Cardiac muscle cell (in vitro differentiated cells and primary cell): Measurements from ENCODE around the gene AIP. TPM values are rescaled to one million over a fixed set of nuclear protein-coding genes. Genes with fewer than 3 reads are reported as not detected.

Experiments
- DNase-seq, 2 donors: peaks; one replicate each; pipeline versions ENCODE4 v3.0.0 to v3.0.0-alpha.2; 2010 to 2017; ENCODE audit warnings: low read depth in 1 of 2, low spot score in 1 of 2
- H3K27ac ChIP-seq: fragments of 200-600 bp; sonication (generic); 2 replicates; pipeline ENCODE4 v1.5.1; 2016
- H3K27me3 ChIP-seq: fragments of 200-600 bp; sonication (generic); 2 replicates; pipeline ENCODE4 v1.6.0; 2016; ENCODE audit warnings: control low read depth
- H3K36me3 ChIP-seq: fragments of 200-600 bp; sonication (generic); 2 replicates; pipeline ENCODE4 v1.5.1; 2016; ENCODE audit warnings: control low read depth
- H3K4me1 ChIP-seq: fragments of 200-600 bp; sonication (generic); 2 replicates; pipeline ENCODE4 v1.8.1; 2017; ENCODE audit warnings: low read depth, mild to moderate bottlenecking, mixed run types
- H3K4me3 ChIP-seq: fragments of 200-600 bp; sonication (generic); 2 replicates; pipeline ENCODE4 v1.5.1; 2016; ENCODE audit warnings: mild to moderate bottlenecking
- H3K9me3 ChIP-seq: fragments of 200-600 bp; sonication (generic); 2 replicates; pipeline ENCODE4 v1.5.1; 2017; ENCODE audit warnings: low read depth, mild to moderate bottlenecking, control low read depth
- polyA plus RNA-seq: library from polyadenylated mRNA; unstranded; fragments of >200 nt; fragmentation: Nextera tagmentation; extraction: Ambion mirVana; gene quantifications from 2 replicates; pipeline ENCODE4 v1.2.1, GENCODE V29; 2016
- total RNA-seq: library from RNA; depleted of rRNA; stranded (reverse); fragments of >200 nt; gene quantifications from 2 replicates; pipeline ENCODE4 v1.2.3, GENCODE V29; 2016
- TF ChIP-seq, protein P1 (sequence below): IDR thresholded peaks from 2 replicates; pipeline ENCODE4 v1.5.1; 2012; ENCODE audit warnings: low read depth, mild to moderate bottlenecking, low read length

Gene AIP
- total and polyA plus RNA-seq, 2 experiments from 2014 or later, result 46.4 to 73.7 TPM

DNA sequence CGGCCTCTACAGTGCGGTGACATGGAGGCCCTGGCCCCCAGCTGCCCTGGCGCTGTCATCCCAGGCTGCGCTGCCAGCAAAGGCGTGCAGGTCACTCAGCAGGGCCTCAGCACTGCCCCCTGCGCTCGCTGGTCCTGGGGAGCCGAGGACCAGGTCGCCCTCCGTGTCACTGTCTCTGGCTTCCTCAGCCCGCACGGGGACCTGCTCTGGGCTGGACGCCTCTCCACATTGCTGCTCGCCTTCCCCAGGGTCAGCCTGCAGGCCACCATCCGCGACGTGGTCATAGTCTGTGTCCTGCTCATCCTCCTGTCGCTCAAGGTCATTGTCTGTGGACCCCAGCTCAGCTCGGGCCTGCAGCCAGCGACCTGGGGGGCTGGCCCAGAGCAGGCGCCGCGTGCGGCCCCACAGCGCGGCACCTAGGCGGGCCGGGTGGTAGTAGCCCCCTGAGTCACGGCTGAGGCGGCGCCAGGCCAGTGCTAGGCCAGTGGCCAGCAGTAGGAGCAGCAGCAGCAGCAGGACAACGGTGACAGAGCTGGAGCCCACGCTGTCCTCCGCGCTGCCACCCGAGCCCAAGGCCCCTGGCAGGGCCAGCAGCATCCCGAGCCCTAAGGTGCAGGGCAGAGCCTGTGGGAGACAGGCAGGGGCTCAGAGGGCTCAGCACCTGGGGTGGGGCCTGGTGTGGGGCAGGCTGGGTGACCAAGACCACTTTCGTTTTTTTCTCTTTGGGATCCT, 46.9 kb upstream of the AIP start:
- Histone ChIP-seq H3K4me3 (no peak overlapping the region), H3K4me1 (no peaks in the 10 kb centered on the region), H3K36me3 (peaks cover 22% of the 10 kb centered on the region), H3K27me3 (no peaks in the 10 kb centered on the region), H3K9me3 (no peaks in the 10 kb centered on the region), H3K27ac (peak overlapping the region; percentile 55)
- TF ChIP-seq, protein P1, sequence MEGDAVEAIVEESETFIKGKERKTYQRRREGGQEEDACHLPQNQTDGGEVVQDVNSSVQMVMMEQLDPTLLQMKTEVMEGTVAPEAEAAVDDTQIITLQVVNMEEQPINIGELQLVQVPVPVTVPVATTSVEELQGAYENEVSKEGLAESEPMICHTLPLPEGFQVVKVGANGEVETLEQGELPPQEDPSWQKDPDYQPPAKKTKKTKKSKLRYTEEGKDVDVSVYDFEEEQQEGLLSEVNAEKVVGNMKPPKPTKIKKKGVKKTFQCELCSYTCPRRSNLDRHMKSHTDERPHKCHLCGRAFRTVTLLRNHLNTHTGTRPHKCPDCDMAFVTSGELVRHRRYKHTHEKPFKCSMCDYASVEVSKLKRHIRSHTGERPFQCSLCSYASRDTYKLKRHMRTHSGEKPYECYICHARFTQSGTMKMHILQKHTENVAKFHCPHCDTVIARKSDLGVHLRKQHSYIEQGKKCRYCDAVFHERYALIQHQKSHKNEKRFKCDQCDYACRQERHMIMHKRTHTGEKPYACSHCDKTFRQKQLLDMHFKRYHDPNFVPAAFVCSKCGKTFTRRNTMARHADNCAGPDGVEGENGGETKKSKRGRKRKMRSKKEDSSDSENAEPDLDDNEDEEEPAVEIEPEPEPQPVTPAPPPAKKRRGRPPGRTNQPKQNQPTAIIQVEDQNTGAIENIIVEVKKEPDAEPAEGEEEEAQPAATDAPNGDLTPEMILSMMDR, result no peak
- no peak for DNase-seq

DNA sequence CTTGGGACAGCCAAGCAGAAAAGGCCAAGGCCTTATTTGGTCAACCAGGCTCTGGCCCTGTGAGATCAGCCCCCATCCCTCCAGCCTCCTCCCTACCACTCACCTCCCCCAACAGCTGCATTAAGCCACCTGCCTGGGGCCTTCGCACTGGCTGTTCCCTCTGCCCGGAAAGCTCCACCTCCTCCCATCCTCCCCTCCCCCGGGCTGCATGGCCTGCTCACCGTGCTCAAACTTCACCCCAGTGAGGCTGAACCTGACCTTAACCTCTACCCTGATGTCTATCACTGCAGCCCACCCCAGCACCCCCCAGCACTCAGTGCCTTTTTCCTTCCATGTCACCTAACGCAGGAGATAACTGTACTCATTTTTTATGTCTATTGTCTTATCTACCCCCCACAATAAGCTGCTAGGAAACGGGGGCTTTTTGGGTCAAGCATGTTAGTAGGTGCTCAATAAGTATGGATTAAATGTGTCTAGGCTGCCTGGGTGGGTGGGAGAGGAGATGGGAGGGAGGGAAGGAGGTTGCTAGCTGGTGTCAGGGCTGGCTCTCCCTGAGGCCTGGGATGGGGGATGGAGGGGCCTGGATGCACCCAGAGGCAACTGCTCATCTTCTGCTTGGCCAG, 46.3 kb upstream of the AIP start:
- TF ChIP-seq, protein P1, result no peak
- peaks cover 17% of the 10 kb centered on the region for H3K36me3 ChIP-seq
- H3K4me3 ChIP-seq, result no peak overlapping the region
- DNase-seq, result peak in 1 of 2 donors; percentile 22
- H3K9me3 ChIP-seq, result no peaks in the 10 kb centered on the region
- H3K27ac ChIP-seq, result peak overlapping the region; percentile 55
- no peaks in the 10 kb centered on the region for H3K4me1 ChIP-seq
- no peaks in the 10 kb centered on the region for H3K27me3 ChIP-seq

DNA sequence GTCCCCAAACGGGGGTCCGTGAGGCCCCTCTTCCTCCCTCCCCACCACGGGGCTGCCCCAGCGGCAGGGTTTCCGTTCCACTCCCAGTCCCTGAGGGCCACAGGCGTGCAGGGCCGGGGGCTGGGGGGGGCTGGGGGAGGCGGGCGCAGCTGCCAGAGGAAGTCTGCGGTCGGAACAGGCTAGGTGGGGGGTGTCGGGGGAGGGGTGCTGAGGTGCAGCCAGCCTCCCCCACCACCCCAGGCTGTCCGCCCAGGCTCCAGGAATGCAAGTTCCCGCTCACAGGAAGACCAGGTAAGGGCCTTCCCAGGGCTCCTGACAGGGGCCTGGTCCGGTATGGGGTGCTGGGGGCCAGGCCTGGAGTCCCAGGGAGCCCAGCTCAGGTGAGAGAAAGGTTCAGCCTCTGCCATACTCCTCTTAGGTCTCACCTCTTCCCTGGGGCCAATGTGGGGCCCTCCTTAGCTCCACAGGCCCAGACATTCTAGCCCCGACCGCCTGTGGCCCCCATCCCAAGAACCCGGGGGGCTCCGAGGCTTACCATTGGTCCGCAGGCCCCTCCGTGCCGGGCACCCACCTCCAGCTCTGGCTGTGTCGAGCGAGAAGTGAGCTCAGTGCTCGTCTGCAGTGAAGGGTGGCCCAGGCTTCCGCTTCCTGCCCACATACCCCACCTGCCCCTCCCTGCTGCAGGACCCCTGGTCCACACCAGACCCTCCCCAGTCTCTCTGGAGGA, 45.6 kb upstream of the AIP start, which contains the start of gene PTPRCAP:
PTPRCAP (minus strand) TSS at position 601 of the 727 bp plus-strand sequence; CDS start at position 538, 63 bp downstream.
- Histone ChIP-seq H3K36me3 (peaks cover 13% of the 10 kb centered on the region), H3K4me1 (no peaks in the 10 kb centered on the region), H3K9me3 (no peaks in the 10 kb centered on the region), H3K4me3 (no peak within 1 kb of the TSS), H3K27me3 (no peaks in the 10 kb centered on the region), H3K27ac (peak within 1 kb of the TSS; percentile 39)
- peak in 1 of 2 donors; percentile 23 for DNase-seq
- TF ChIP-seq, protein P1, result no peak

DNA sequence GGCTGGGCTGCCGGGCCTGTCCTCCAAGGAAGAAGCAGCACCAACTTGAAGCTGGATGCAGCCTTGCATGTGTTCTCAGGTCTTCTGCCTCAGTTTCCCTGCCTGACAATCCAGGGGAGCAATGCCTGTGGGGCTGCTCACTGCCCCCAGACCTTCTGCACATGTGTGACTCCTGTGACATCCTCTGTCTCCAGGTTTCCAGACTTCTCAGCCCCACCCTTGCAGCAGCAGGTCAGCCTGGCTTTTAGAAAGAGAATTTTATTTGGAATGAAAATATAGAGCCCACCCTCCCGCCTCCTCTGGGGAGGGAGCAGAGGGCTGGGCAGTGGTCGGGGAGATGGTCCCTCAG, 45.0 kb upstream of the AIP start:
- Histone ChIP-seq H3K4me1 (no peaks in the 10 kb centered on the region), H3K9me3 (no peaks in the 10 kb centered on the region), H3K36me3 (peaks cover 13% of the 10 kb centered on the region), H3K27me3 (no peaks in the 10 kb centered on the region), H3K4me3 (no peak overlapping the region), H3K27ac (no peak overlapping the region)
- TF ChIP-seq, protein P1, result no peak
- no peak for DNase-seq

DNA sequence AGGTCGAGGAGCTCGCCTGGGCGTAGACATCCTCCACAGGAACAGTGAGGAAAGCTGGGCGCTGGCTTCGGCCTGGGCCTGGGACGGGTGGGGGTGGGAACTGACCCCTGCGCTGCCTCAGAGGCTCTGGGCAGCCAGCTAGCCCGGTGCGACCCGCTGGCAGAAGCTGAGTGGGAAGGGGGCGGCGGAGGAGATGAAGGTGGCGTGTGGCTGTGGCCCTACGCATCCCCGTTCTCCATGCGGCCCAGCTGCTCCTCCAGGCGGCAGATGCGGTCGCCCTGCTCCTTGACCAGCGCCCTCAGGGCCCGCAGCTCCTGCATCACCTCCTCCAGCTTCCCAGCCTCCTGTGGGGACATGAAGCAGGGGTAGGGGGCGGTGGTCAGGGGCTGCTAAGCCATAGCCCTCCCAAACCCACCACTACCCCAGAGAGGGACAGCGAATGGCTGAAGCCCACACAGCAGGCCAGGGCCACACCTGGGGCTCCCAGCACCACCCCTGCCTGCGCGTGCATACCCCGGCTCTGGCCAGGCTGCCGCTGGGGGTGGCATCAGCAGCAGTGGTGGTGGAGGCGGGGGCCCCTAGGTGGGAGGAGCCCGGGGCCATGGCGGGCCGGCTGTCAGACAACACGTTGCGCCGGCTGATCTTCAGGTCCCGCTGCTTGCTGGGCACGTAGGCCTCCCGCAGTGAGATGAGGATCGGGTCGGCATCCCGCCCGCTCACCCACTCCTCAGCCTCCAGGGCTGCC, 44.5 kb upstream of the AIP start:
- Histone ChIP-seq H3K36me3 (peaks cover 12% of the 10 kb centered on the region), H3K4me1 (no peaks in the 10 kb centered on the region), H3K4me3 (no peak overlapping the region), H3K27me3 (no peaks in the 10 kb centered on the region), H3K9me3 (no peaks in the 10 kb centered on the region), H3K27ac (peak overlapping the region; percentile 34)
- no peak for DNase-seq
- TF ChIP-seq, protein P1, result no peak
